Lung (tissue), 16 donors: ENCODE data around the gene TMIGD2. TPM values are rescaled to one million over a fixed set of nuclear protein-coding genes. Genes with fewer than 3 reads are reported as not detected.
"Not testable (repeated sequence)": the region's sequence is repeated elsewhere in the genome, so short reads cannot be mapped to it uniquely, and the experiment has no call there.

Source experiments
- ATAC-seq: fragments of 200-7000 bp; cut with Tn5 transposase; one replicate; pipeline ENCODE4 v1.9.1; 2020; ENCODE audit warnings: moderate number of reproducible peaks; ENCODE audit not compliant: insufficient read depth, low FRiP score
- DNase-seq, 3 donors: peaks; one replicate each; pipeline ENCODE4 v3.0.0-alpha.2; 2013 to 2017
- H3K27ac ChIP-seq, 2 donors: one replicate each; pipeline ENCODE4 v1.5.1; 2013; ENCODE audit warnings: mild to moderate bottlenecking in 2 of 2, moderate library complexity in 2 of 2, control low read depth in 1 of 2, inconsistent platforms in 1 of 2, low read depth in 1 of 2, low read length in 1 of 2
- H3K27me3 ChIP-seq, 3 donors: one replicate each; pipeline ENCODE4 v1.5.1; 2013; ENCODE audit warnings: low read length in 2 of 3; ENCODE audit not compliant: control insufficient read depth in 3 of 3, insufficient read depth in 3 of 3
- H3K36me3 ChIP-seq, 4 donors: one replicate each; pipeline ENCODE4 v1.5.1; 2013; ENCODE audit warnings: low read length in 4 of 4, mild to moderate bottlenecking in 1 of 4, moderate library complexity in 1 of 4; ENCODE audit not compliant: control insufficient read depth in 4 of 4, insufficient read depth in 4 of 4
- H3K4me1 ChIP-seq, 5 donors: one replicate each; pipeline ENCODE4 v1.5.1; 2013; ENCODE audit warnings: low read length in 5 of 5, mild to moderate bottlenecking in 2 of 5, moderate library complexity in 1 of 5; ENCODE audit not compliant: control insufficient read depth in 5 of 5, insufficient read depth in 5 of 5
- H3K4me3 ChIP-seq: one replicate; pipeline ENCODE4 v1.5.1; 2013; ENCODE audit warnings: mild to moderate bottlenecking, control low read depth, moderate library complexity
- H3K9ac ChIP-seq, 2 donors: one replicate each; pipeline ENCODE4 v1.5.1; 2013; ENCODE audit warnings: low read length in 2 of 2, control low read depth in 1 of 2; ENCODE audit not compliant: insufficient read depth in 1 of 2
- H3K9me3 ChIP-seq, 4 donors: one replicate each; pipeline ENCODE4 v1.5.1; 2013; ENCODE audit warnings: low read length in 3 of 4, mild to moderate bottlenecking in 1 of 4, moderate library complexity in 1 of 4; ENCODE audit not compliant: control insufficient read depth in 4 of 4, insufficient read depth in 3 of 4
- CTCF ChIP-seq: IDR thresholded peaks from 2 replicates; pipeline ENCODE4 v1.5.1; 2012; ENCODE audit warnings: mild to moderate bottlenecking; ENCODE audit errors: control extremely low read depth, extremely low read depth
- WGBS, 2 donors: extraction: QIAGEN DNeasy Blood & Tissue Kit; methylation state at CpG; one replicate each; pipeline ENCODE4 v1.1.7; 2013; 5-methylcytosine and 5-hydroxymethylcytosine counted together
- long read RNA-seq, 5 donors: transcript quantifications; one replicate each; lab custom pipeline, GENCODE V29; 2026
- polyA plus RNA-seq, 2 donors: library from polyadenylated mRNA; stranded (reverse); fragments of 200-250 nt; gene quantifications; one replicate each; pipeline ENCODE4 v1.2.1, GENCODE V29; 2013
- total RNA-seq, 2 donors: library from RNA; depleted of rRNA in 1 of 2; stranded (reverse); fragments of >200 nt in 1 of 2; gene quantifications; one replicate each; pipeline ENCODE4 v1.2.1, GENCODE V29; 2014 to 2021
- donor health status: control.
- donor health status: control.
- donor health status: Bipolar disorder and iron deficiency.
- donor health status: healthy.
- donor health status: DM: yes; HTN: yes; CAD: no.

TMIGD2 gene
- total RNA-seq (1 to 10 TPM in 1 of 2 donors, under 1 TPM in 1; 0.34 to 1.7 TPM), polyA plus RNA-seq (1 to 10 TPM in 1 of 2 donors, under 1 TPM in 1; 0.53 to 1.6 TPM)
- long read RNA-seq, donor 1, result 0 reads
- long read RNA-seq, donor 2, result 0 reads
- long read RNA-seq, donor 3, partial matches to known transcripts, result 0 of 1 reads
- long read RNA-seq, donor 3, other reads (novel, unspliced or antisense), result 0 of 1 reads
- long read RNA-seq, donor 4, result 0 reads
- long read RNA-seq, donor 5, result 0 reads

- H3K4me3 ChIP-seq, result no peak within 1 kb of the TSS
- H3K36me3 ChIP-seq, result no peaks in the 10 kb centered on the region
- ATAC-seq, result no peak
- H3K9ac ChIP-seq, result no peak within 1 kb of the TSS
- 31 to 44% methylated on average over 8 of the region's 8 CpGs for WGBS, 2 donors
- H3K27ac ChIP-seq, result no peak within 1 kb of the TSS
- no peaks in the 10 kb centered on the region for H3K27me3 ChIP-seq
- no peak for DNase-seq
- H3K4me1 ChIP-seq, result peaks cover 0 to 2% (median 0%) of the 10 kb centered on the region in 5 donors
- peaks cover 0 to 4% (median 0%) of the 10 kb centered on the region in 4 donors for H3K9me3 ChIP-seq
- TF ChIP-seq CTCF, result no peak
Observed at GRCh38 chr19:4302243-4302640, at the start of gene TMIGD2. TSS of gene TMIGD2 (minus strand) at chr19:4302389. CDS start at chr19:4302385, 4 bp downstream.

- H3K4me1 ChIP-seq, result no peaks in the 10 kb centered on the region
- H3K27ac ChIP-seq, result no peak overlapping the region
- no peak for ATAC-seq
- H3K9ac ChIP-seq, result no peak overlapping the region
- no peak for DNase-seq
- WGBS, 2 donors, result 97 to 99% methylated on average over 9 of the region's 9 CpGs
- H3K4me3 ChIP-seq, result no peak overlapping the region
- H3K9me3 ChIP-seq, result no peaks in the 10 kb centered on the region
- no peaks in the 10 kb centered on the region for H3K27me3 ChIP-seq
- H3K36me3 ChIP-seq, result peaks cover 0 to 12% (median 7%) of the 10 kb centered on the region in 4 donors
- TF ChIP-seq CTCF, result no peak
Observed at GRCh38 chr19:4350726-4351125, 48.5 kb upstream of the TMIGD2 start.

- 83 to 96% methylated on average over 8 of the region's 8 CpGs for WGBS, 2 donors
- no peak overlapping the region for H3K4me3 ChIP-seq
- no peaks in the 10 kb centered on the region for H3K4me1 ChIP-seq
- peaks cover 0 to 13% (median 8%) of the 10 kb centered on the region in 4 donors for H3K36me3 ChIP-seq
- ATAC-seq (no peak), DNase-seq (no peak)
- H3K27me3 ChIP-seq, result no peaks in the 10 kb centered on the region
- H3K9ac ChIP-seq, result no peak overlapping the region
- H3K27ac ChIP-seq, result no peak overlapping the region
- TF ChIP-seq CTCF, result no peak
- no peaks in the 10 kb centered on the region for H3K9me3 ChIP-seq
Observed at GRCh38 chr19:4350111-4350510, 47.9 kb upstream of the TMIGD2 start.

GRCh38 chr19:4349225-4349624 lies 47.0 kb upstream of the TMIGD2 start:
- H3K4me1 ChIP-seq, result not testable (repeated sequence)

More at GRCh38 chr19:4349225-4349624, 47.0 kb upstream of the TMIGD2 start:
- not testable (repeated sequence) for H3K36me3 ChIP-seq, H3K9ac ChIP-seq, H3K27me3 ChIP-seq, H3K9me3 ChIP-seq, DNase-seq, H3K4me3 ChIP-seq, ATAC-seq, H3K27ac ChIP-seq
- 94 to 95% methylated on average over 16 of the region's 16 CpGs for WGBS, 2 donors
